Tibial nerve (tissue), 4 donors: ENCODE results near the gene SLC4A1AP.

Experiments used
- EP300 ChIP-seq, 2 donors: sonication (generic); formaldehyde crosslinking; IDR thresholded peaks; one replicate each; pipeline ENCODE4 v1.6.1; 2017; ENCODE audit warnings: antibody characterized with exemption in 2 of 2, mild to moderate bottlenecking in 1 of 2
- POLR2A ChIP-seq, 2 donors: fragments of 450-650 bp; IDR thresholded peaks; one replicate each; pipeline ENCODE4 v1.6.1; 2017; ENCODE audit warnings: antibody characterized with exemption in 2 of 2, mild to moderate bottlenecking in 2 of 2, moderate library complexity in 2 of 2
- TF ChIP-seq, protein P1 (sequence below), 5 experiments: fragments of 200-600 bp in 3 of 5; fragments of 450-650 bp in 2 of 5; sonication (generic) in 3 of 5; IDR thresholded peaks; one replicate each; pipeline ENCODE4 v1.5.1; 2016 to 2019; ENCODE audit warnings: antibody characterized with exemption in 5 of 5, mild to moderate bottlenecking in 3 of 5, moderate library complexity in 2 of 5

DNA sequence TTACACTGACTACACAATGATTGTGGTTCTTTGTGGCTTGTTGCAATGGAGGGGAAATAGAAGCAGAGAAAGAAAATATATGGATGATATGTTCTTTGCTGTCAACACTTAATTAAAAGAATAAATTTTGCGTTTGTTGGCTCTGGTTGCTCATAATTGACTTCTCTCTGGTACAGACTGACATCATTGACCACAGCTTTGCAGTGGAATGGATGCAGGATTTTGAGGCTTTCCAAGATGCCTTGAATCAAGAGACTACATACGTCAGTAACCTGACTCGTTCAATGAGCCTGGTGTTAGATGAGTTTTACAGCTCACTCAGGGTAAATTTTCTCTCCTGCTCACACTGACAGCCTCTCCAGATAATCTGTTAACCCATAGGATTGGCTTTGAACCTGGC is 25.0 kb upstream of the SLC4A1AP start:
- TF ChIP-seq POLR2A (IDR thresholded peaks at IDR 0.05) (no peak), EP300 (IDR thresholded peaks at IDR 0.05) (no peak)
- TF ChIP-seq, protein P1, sequence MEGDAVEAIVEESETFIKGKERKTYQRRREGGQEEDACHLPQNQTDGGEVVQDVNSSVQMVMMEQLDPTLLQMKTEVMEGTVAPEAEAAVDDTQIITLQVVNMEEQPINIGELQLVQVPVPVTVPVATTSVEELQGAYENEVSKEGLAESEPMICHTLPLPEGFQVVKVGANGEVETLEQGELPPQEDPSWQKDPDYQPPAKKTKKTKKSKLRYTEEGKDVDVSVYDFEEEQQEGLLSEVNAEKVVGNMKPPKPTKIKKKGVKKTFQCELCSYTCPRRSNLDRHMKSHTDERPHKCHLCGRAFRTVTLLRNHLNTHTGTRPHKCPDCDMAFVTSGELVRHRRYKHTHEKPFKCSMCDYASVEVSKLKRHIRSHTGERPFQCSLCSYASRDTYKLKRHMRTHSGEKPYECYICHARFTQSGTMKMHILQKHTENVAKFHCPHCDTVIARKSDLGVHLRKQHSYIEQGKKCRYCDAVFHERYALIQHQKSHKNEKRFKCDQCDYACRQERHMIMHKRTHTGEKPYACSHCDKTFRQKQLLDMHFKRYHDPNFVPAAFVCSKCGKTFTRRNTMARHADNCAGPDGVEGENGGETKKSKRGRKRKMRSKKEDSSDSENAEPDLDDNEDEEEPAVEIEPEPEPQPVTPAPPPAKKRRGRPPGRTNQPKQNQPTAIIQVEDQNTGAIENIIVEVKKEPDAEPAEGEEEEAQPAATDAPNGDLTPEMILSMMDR (IDR thresholded peaks at IDR 0.05) = no peak
